Activated CD8-positive, alpha-beta memory T cell treated with anti-CD3 and anti-CD28 coated beads, Interleukin-2, amount 50 U/mL, for 4 hours (primary cell): Measurements from ENCODE around the gene ZNF341.

ENCODE experiments used
- DNase-seq: peaks from one replicate; pipeline ENCODE4 v3.0.0-alpha.2; 2020

The ZNF341 gene

GRCh38 chr20:33798444-33798843 is 66.6 kb downstream of the ZNF341 start:
- DNase-seq = no peak

- DNase-seq = no peak
Observed at GRCh38 chr20:33803921-33804337, 72.1 kb downstream of the ZNF341 start.

- DNase-seq = no peak
Observed at GRCh38 chr20:33808388-33808787, 76.6 kb downstream of the ZNF341 start.

GRCh38 chr20:33810259-33810658 is 78.5 kb downstream of the ZNF341 start:
- no peak for DNase-seq

- peak; percentile 99 for DNase-seq
Observed at GRCh38 chr20:33810885-33811775, 79.3 kb downstream of the ZNF341 start, which contains the start of gene CHMP4B. CHMP4B (plus strand) TSS chr20:33811348; CDS start chr20:33811469, 121 bp downstream.

- DNase-seq = peak; percentile 17
Observed at GRCh38 chr20:33811776-33812151, 80.0 kb downstream of the ZNF341 start.

GRCh38 chr20:33812152-33812849 is 80.5 kb downstream of the ZNF341 start:
- DNase-seq = peak; percentile 46

GRCh38 chr20:33812908-33813462 is 81.2 kb downstream of the ZNF341 start:
- no peak for DNase-seq

- no peak for DNase-seq
Observed at GRCh38 chr20:33814238-33814712, 82.5 kb downstream of the ZNF341 start.

GRCh38 chr20:33815671-33816070 is 83.9 kb downstream of the ZNF341 start:
- no peak for DNase-seq

GRCh38 chr20:33816191-33816590 is 84.4 kb downstream of the ZNF341 start:
- no peak for DNase-seq

GRCh38 chr20:33817411-33817810 is 85.6 kb downstream of the ZNF341 start:
- DNase-seq = no peak

GRCh38 chr20:33819456-33819855 is 87.7 kb downstream of the ZNF341 start:
- DNase-seq = no peak

GRCh38 chr20:33820362-33820761 is 88.6 kb downstream of the ZNF341 start:
- DNase-seq = no peak

GRCh38 chr20:33821270-33821836 is 89.6 kb downstream of the ZNF341 start:
- DNase-seq = no peak

- no peak for DNase-seq
Observed at GRCh38 chr20:33822423-33822822, 90.6 kb downstream of the ZNF341 start.

GRCh38 chr20:33822991-33823390 is 91.2 kb downstream of the ZNF341 start:
- no peak for DNase-seq

GRCh38 chr20:33824852-33825251 is 93.1 kb downstream of the ZNF341 start:
- DNase-seq = no peak

- DNase-seq = no peak
Observed at GRCh38 chr20:33825340-33826269, 93.8 kb downstream of the ZNF341 start.

GRCh38 chr20:33826270-33826897 is 94.6 kb downstream of the ZNF341 start:
- no peak for DNase-seq

GRCh38 chr20:33827109-33827508 is 95.3 kb downstream of the ZNF341 start:
- DNase-seq = no peak
